CD14-positive monocyte (primary cell): ENCODE results near the gene STK11. TPM values are rescaled to one million over a fixed set of nuclear protein-coding genes. Genes with fewer than 3 reads are reported as not detected.

Experiments
- DNase-seq, 3 donors: peaks; one replicate each; pipeline ENCODE4 v3.0.0-alpha.2; 2011 to 2022
- H2AFZ ChIP-seq: 2 replicates; pipeline ENCODE4 v1.6.0; 2012; ENCODE audit warnings: mild to moderate bottlenecking, low read depth, low read length, inconsistent platforms; ENCODE audit not compliant: insufficient read depth, poor library complexity, severe bottlenecking
- H3K27ac ChIP-seq, 2 donors: 1 replicate in 1 of 2; 2 replicates in 1 of 2; pipeline ENCODE4 v1.5.1; 2012 to 2013; ENCODE audit warnings: low read length in 2 of 2, control low read depth in 1 of 2, inconsistent platforms in 1 of 2, low read depth in 1 of 2, mild to moderate bottlenecking in 1 of 2
- H3K27me3 ChIP-seq, 2 donors: one replicate each; pipeline versions ENCODE4 v1.6.0 to v1.6.1; 2011 to 2013; ENCODE audit warnings: low read length in 2 of 2; ENCODE audit not compliant: control insufficient read depth in 2 of 2, insufficient read depth in 2 of 2
- H3K36me3 ChIP-seq, 2 donors: replicated peaks in 1 of 2; 1 replicate in 1 of 2; 2 replicates in 1 of 2; pipeline versions ENCODE4 v1.5.1 to v1.6.1; 2012 to 2013; ENCODE audit warnings: low read length in 2 of 2, control low read depth in 1 of 2, inconsistent platforms in 1 of 2, mild to moderate bottlenecking in 1 of 2; ENCODE audit not compliant: insufficient read depth in 2 of 2, control insufficient read depth in 1 of 2
- H3K4me1 ChIP-seq, 2 donors: 1 replicate in 1 of 2; 2 replicates in 1 of 2; pipeline versions ENCODE4 v1.5.1 to v1.6.1; 2012 to 2013; ENCODE audit warnings: low read length in 2 of 2, control low read depth in 1 of 2, inconsistent platforms in 1 of 2, mild to moderate bottlenecking in 1 of 2, moderate library complexity in 1 of 2; ENCODE audit not compliant: insufficient read depth in 2 of 2, control insufficient read depth in 1 of 2
- H3K4me2 ChIP-seq: replicated peaks from 2 replicates; pipeline ENCODE3; 2012; ENCODE audit warnings: low read length, moderate library complexity, mild to moderate bottlenecking; ENCODE audit not compliant: poor library complexity, severe bottlenecking; ENCODE audit errors: extremely low read depth
- H3K4me3 ChIP-seq, 3 experiments: fragments of 200-600 bp in 1 of 3; sonication (generic) in 1 of 3; replicated peaks in 1 of 3; 1 replicate in 2 of 3; 2 replicates in 1 of 3; pipeline ENCODE4 v1.5.1; 2011 to 2013; ENCODE audit warnings: low read length in 3 of 3, mild to moderate bottlenecking in 3 of 3, control low read depth in 2 of 3, low read depth in 2 of 3, inconsistent platforms in 1 of 3, moderate library complexity in 1 of 3
- H3K79me2 ChIP-seq: 2 replicates; pipeline ENCODE4 v1.6.0; 2012; ENCODE audit warnings: mild to moderate bottlenecking, control low read depth, inconsistent platforms, low read length, moderate library complexity; ENCODE audit not compliant: insufficient read depth
- H3K9ac ChIP-seq: 2 replicates; pipeline ENCODE4 v1.6.0; 2017; ENCODE audit warnings: low read length, mild to moderate bottlenecking; ENCODE audit not compliant: insufficient read depth, poor library complexity, severe bottlenecking
- H3K9me3 ChIP-seq, 2 donors: replicated peaks in 1 of 2; 1 replicate in 1 of 2; 2 replicates in 1 of 2; pipeline versions ENCODE4 v1.5.1 to v1.6.1; 2012 to 2013; ENCODE audit warnings: low read length in 2 of 2, control low read depth in 1 of 2; ENCODE audit not compliant: control insufficient read depth in 1 of 2, insufficient read depth in 1 of 2
- H4K20me1 ChIP-seq: 2 replicates; pipeline ENCODE4 v1.6.0; 2012; ENCODE audit warnings: mild to moderate bottlenecking, low read length, control low read depth, moderate library complexity; ENCODE audit not compliant: insufficient read depth
- H3K27ac Mint-ChIP-seq, 7 donors: one replicate each; pipeline ENCODE4 v1.8.0; 2020; ENCODE audit warnings: mild to moderate bottlenecking in 7 of 7, mixed read lengths in 7 of 7, moderate library complexity in 6 of 7, inconsistent platforms in 2 of 7
- H3K27me3 Mint-ChIP-seq, 3 donors: one replicate each; pipeline ENCODE4 v1.8.0; 2021 to 2022; ENCODE audit warnings: low read depth in 3 of 3, mild to moderate bottlenecking in 3 of 3, mixed read lengths in 3 of 3, moderate library complexity in 3 of 3, inconsistent platforms in 1 of 3
- H3K36me3 Mint-ChIP-seq, 2 donors: one replicate each; pipeline ENCODE4 v1.8.0; 2020; ENCODE audit warnings: mixed read lengths in 2 of 2, inconsistent platforms in 1 of 2, mild to moderate bottlenecking in 1 of 2
- H3K4me1 Mint-ChIP-seq: one replicate; pipeline ENCODE4 v1.8.0; 2020; ENCODE audit warnings: mild to moderate bottlenecking, mixed read lengths
- H3K4me3 Mint-ChIP-seq, 2 donors: one replicate each; pipeline ENCODE4 v1.8.0; 2020; ENCODE audit warnings: mild to moderate bottlenecking in 2 of 2, mixed read lengths in 2 of 2, moderate library complexity in 1 of 2
- H3K9me3 Mint-ChIP-seq, 7 donors: one replicate each; pipeline ENCODE4 v1.8.0; 2020 to 2022; ENCODE audit warnings: mixed read lengths in 7 of 7, mild to moderate bottlenecking in 6 of 7, moderate library complexity in 6 of 7, inconsistent platforms in 2 of 7
- WGBS: methylation state at CpG from one replicate; pipeline ENCODE4 v1.1.5; 2013; ENCODE audit warnings: missing lambda C conversion rate; ENCODE audit not compliant: insufficient coverage; 5-methylcytosine and 5-hydroxymethylcytosine counted together
- intact Hi-C, 2 donors: fragments of 100-400 bp; cut with micrococcal nuclease; formaldehyde crosslinking; loops; one replicate each; pipeline versions ENCODE4 v1.15.0 to v1.15.1; 2023
- polyA plus RNA-seq, 3 donors: library from polyadenylated mRNA; depleted of rRNA in 1 of 3; unstranded in 2 of 3; stranded (reverse) in 1 of 3; fragments of 300-500 nt in 2 of 3; fragments of >200 nt in 1 of 3; fragmentation: Illumina TruSeq in 2 of 3; gene quantifications; 1 replicate in 2 of 3; 2 replicates in 1 of 3; pipeline ENCODE4 v1.2.3, GENCODE V29; 2012 to 2021
- TF ChIP-seq, protein P1 (sequence below): fragments of 200-600 bp; IDR thresholded peaks from one replicate; pipeline ENCODE4 v1.8.0; 2022; ENCODE audit warnings: antibody characterized with exemption, mild to moderate bottlenecking

Gene STK11
- polyA plus RNA-seq, 3 donors, result 6.2 to 72.1 (median 15.4) TPM

DNA sequence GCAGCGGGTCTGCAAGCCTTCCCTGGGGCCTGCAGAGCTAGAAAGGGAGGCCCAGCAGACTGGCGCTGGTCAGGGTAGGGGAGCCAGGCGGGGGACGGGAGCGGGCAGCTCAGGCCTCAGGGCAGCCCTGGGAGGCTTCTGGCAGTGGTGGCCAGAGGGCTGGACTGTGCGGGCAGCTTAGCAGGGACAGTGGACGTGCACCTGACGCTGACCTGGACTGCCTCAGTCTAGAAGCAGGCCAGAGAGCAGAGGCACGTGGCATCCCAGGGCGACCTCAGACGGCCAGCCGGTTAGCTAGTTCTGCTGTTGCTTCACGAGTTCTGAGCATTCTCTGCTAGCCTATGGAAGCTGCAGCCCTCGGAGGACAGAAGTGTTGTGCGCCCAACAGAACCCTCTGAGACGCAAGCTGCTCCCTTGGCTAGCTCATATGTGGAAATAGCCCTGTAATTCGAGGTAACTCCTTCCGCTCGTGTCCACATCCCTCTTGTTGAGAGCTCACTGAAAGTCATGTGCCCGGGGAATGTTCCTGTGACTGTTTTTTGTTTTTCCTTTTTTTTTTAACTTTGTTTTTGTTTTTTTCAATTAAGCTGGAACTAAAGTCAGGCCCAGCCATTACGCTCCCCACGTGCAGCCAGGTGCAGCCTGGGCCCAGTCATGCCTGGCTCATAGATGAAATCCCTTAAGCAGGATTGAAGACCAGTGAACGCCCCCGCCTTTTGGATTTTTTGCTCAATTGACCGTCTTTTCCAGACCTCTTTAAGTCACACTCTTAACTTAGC lies 67.9 kb downstream of the STK11 start:
- Mint-ChIP-seq H3K36me3 (peaks cover 40 to 61% of the 10 kb centered on the region in 2 donors), H3K27me3 (no peaks in the 10 kb centered on the region), H3K4me3 (peak overlapping the region; percentile 23 to 37), H3K4me1 (peaks cover 60% of the 10 kb centered on the region), H3K9me3 (peaks cover 0 to 2% (median 0%) of the 10 kb centered on the region in 7 donors), H3K27ac (peak overlapping the region; percentile 82 to 95 (median 86))
- no peak overlapping the region for H3K9ac ChIP-seq
- peak overlapping the region in 1 of 3 experiments; percentile 81 for H3K4me3 ChIP-seq
- peak overlapping the region; percentile 85 to 89 for H3K27ac ChIP-seq
- TF ChIP-seq, protein P1, sequence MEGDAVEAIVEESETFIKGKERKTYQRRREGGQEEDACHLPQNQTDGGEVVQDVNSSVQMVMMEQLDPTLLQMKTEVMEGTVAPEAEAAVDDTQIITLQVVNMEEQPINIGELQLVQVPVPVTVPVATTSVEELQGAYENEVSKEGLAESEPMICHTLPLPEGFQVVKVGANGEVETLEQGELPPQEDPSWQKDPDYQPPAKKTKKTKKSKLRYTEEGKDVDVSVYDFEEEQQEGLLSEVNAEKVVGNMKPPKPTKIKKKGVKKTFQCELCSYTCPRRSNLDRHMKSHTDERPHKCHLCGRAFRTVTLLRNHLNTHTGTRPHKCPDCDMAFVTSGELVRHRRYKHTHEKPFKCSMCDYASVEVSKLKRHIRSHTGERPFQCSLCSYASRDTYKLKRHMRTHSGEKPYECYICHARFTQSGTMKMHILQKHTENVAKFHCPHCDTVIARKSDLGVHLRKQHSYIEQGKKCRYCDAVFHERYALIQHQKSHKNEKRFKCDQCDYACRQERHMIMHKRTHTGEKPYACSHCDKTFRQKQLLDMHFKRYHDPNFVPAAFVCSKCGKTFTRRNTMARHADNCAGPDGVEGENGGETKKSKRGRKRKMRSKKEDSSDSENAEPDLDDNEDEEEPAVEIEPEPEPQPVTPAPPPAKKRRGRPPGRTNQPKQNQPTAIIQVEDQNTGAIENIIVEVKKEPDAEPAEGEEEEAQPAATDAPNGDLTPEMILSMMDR, result no peak
- intact Hi-C loops, result no loop called here
- peaks cover 70% of the 10 kb centered on the region for H3K79me2 ChIP-seq
- H3K4me1 ChIP-seq, result peaks cover 70 to 80% of the 10 kb centered on the region in 2 donors
- peak in 2 of 3 donors; percentile 40 to 66 for DNase-seq
- no peaks in the 10 kb centered on the region for H3K27me3 ChIP-seq
- H2AFZ ChIP-seq, result no peak overlapping the region
- no peaks in the 10 kb centered on the region for H3K9me3 ChIP-seq
- peak overlapping the region; percentile 100 for H3K4me2 ChIP-seq
- H3K36me3 ChIP-seq, result peaks cover 44 to 46% of the 10 kb centered on the region in 2 donors
- 73% methylated on average over 22 of the region's 25 CpGs for WGBS
- H4K20me1 ChIP-seq, result peaks cover 70% of the 10 kb centered on the region

DNA sequence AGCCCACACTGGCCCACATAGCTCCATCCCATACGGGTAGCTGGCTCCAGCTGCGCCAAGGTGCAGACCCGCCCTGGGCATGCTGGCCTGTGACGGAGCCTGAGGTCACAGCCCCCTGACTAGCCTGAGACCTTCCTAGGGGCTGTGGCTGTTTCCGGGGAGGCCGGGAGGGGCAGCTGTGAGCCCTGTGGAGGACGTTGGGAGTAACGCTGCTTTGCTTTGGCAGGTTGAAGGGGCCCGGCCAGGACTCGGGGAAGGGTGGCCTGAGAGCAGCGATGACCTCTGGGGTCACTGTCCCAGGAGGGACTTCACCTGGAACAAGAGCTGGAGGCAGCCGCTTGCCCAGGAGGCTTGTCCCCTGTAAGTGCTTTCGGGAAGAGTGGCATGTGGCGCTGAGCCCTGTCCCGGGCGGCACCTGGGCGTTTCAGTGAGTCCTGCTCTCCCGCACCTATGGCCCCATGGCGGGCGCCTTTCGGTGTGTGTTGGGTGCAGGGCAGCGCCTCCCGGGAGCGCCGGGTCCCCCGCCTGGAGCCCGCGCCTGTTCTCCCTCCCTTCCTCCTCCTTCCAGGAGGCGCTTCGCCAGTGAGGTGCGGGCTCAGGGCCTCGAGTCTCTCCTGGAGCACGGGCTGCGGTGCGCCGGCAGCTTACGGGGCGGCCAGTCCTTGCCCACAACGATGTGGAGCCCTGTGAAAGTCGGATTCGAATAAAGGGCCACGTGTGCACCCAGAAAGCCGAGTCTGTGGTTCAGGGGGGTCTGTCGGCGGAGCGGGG lies 68.7 kb downstream of the STK11 start:
- Histone ChIP-seq H3K4me3 (peak overlapping the region in 1 of 3 experiments; percentile 81), H3K27ac (peak overlapping the region; percentile 85 to 89), H3K9me3 (no peaks in the 10 kb centered on the region), H3K36me3 (peaks cover 50 to 53% of the 10 kb centered on the region in 2 donors), H3K9ac (peak overlapping the region; percentile 90), H3K4me2 (peak overlapping the region; percentile 92), H3K27me3 (no peaks in the 10 kb centered on the region), H3K79me2 (peaks cover 70% of the 10 kb centered on the region), H2AFZ (no peak overlapping the region), H3K4me1 (peaks cover 65 to 75% of the 10 kb centered on the region in 2 donors), H4K20me1 (peaks cover 68% of the 10 kb centered on the region)
- TF ChIP-seq, protein P1, result no peak
- no peak for DNase-seq
- WGBS, result 92% methylated on average over 40 of the region's 46 CpGs
- intact Hi-C loops, result no loop called here
- peaks cover 0 to 2% (median 0%) of the 10 kb centered on the region in 7 donors for H3K9me3 Mint-ChIP-seq
- H3K27me3 Mint-ChIP-seq, result no peaks in the 10 kb centered on the region
- peaks cover 45 to 68% of the 10 kb centered on the region in 2 donors for H3K36me3 Mint-ChIP-seq
- H3K27ac Mint-ChIP-seq, result peak overlapping the region; percentile 82 to 95 (median 88)
- H3K4me3 Mint-ChIP-seq, result peak overlapping the region; percentile 30 to 43
- H3K4me1 Mint-ChIP-seq, result peaks cover 56% of the 10 kb centered on the region
